GM23338 (cell line): Measurements from ENCODE around the gene IPPK. TPM values are rescaled to one million over a fixed set of nuclear protein-coding genes. Genes with fewer than 3 reads are reported as not detected.

ENCODE experiments used
- ATAC-seq: fragments of 200-7000 bp; cut with Tn5 transposase; 3 replicates; pipeline ENCODE4 v1.9.1; 2020
- DNase-seq: peaks from one replicate; pipeline ENCODE4 v3.0.0-alpha.2; 2015; ENCODE audit warnings: low spot score
- H2AFZ ChIP-seq: fragments of 200-600 bp; sonication (generic); 2 replicates; pipeline ENCODE4 v1.8.0; 2016; ENCODE audit warnings: antibody characterized with exemption, mild to moderate bottlenecking, moderate library complexity
- H3F3A ChIP-seq: fragments of 200-600 bp; sonication (generic); replicated peaks from 2 replicates; pipeline ENCODE4 v1.8.0; 2017; ENCODE audit warnings: antibody characterized with exemption, mixed run types, low read depth
- H3K27ac ChIP-seq: fragments of 200-600 bp; sonication (generic); 2 replicates; pipeline ENCODE4 v1.6.1; 2016; ENCODE audit warnings: low read depth
- H3K27me3 ChIP-seq: fragments of 200-600 bp; sonication (generic); 2 replicates; pipeline ENCODE4 v1.8.0; 2016; ENCODE audit warnings: mild to moderate bottlenecking, mixed run types, moderate library complexity; ENCODE audit not compliant: insufficient read depth
- H3K36me3 ChIP-seq: fragments of 200-600 bp; sonication (generic); 2 replicates; pipeline ENCODE4 v1.8.0; 2016; ENCODE audit warnings: mild to moderate bottlenecking; ENCODE audit not compliant: insufficient read depth
- H3K4me1 ChIP-seq: fragments of 200-600 bp; sonication (generic); 2 replicates; pipeline ENCODE4 v1.8.0; 2016; ENCODE audit warnings: mild to moderate bottlenecking, moderate library complexity; ENCODE audit not compliant: insufficient read depth
- H3K4me2 ChIP-seq: fragments of 200-600 bp; sonication (generic); 2 replicates; pipeline ENCODE4 v1.7.1; 2017; ENCODE audit warnings: mixed run types
- H3K4me3 ChIP-seq: fragments of 200-600 bp; sonication (generic); 2 replicates; pipeline ENCODE4 v1.6.1; 2016; ENCODE audit warnings: mixed run types
- H3K79me2 ChIP-seq: fragments of 200-600 bp; sonication (generic); replicated peaks from 2 replicates; pipeline ENCODE4 v1.8.0; 2017; ENCODE audit warnings: mild to moderate bottlenecking; ENCODE audit not compliant: insufficient read depth
- H3K9me2 ChIP-seq: fragments of 200-600 bp; sonication (generic); 2 replicates; pipeline ENCODE4 v1.8.0; 2017; ENCODE audit not compliant: insufficient read depth
- H4K20me1 ChIP-seq: fragments of 200-600 bp; sonication (generic); replicated peaks from 2 replicates; pipeline ENCODE4 v1.8.0; 2017; ENCODE audit warnings: mild to moderate bottlenecking; ENCODE audit not compliant: insufficient read depth
- H3K27ac Mint-ChIP-seq: 2 replicates; pipeline ENCODE4 v1.8.0; 2020; ENCODE audit warnings: inconsistent platforms, mild to moderate bottlenecking, moderate library complexity, mixed read lengths
- H3K27me3 Mint-ChIP-seq: 3 replicates; pipeline ENCODE4 v1.8.0; 2022; ENCODE audit warnings: low read depth, mild to moderate bottlenecking, moderate library complexity, mixed read lengths, inconsistent platforms; ENCODE audit not compliant: insufficient read depth, poor library complexity
- H3K36me3 Mint-ChIP-seq: 3 replicates; pipeline ENCODE4 v1.8.0; 2021; ENCODE audit warnings: low read depth, mild to moderate bottlenecking, inconsistent platforms, moderate library complexity, mixed read lengths
- H3K4me1 Mint-ChIP-seq: 3 replicates; pipeline ENCODE4 v1.8.0; 2020; ENCODE audit warnings: mild to moderate bottlenecking, inconsistent platforms, mixed read lengths
- H3K4me3 Mint-ChIP-seq: 3 replicates; pipeline ENCODE4 v1.8.0; 2021; ENCODE audit warnings: moderate library complexity, mild to moderate bottlenecking, inconsistent platforms, mixed read lengths
- H3K9me3 Mint-ChIP-seq: 3 replicates; pipeline ENCODE4 v1.8.0; 2020; ENCODE audit warnings: moderate library complexity, mild to moderate bottlenecking, inconsistent platforms, mixed read lengths
- CREB1 ChIP-seq: fragments of 250-450 bp; sonication (Bioruptor Pico); IDR thresholded peaks from 2 replicates; pipeline ENCODE4 v1.5.0; 2020; ENCODE audit warnings: low read depth, mild to moderate bottlenecking, moderate library complexity
- EZH2 ChIP-seq: fragments of 200-600 bp; sonication (generic); IDR thresholded peaks from one replicate; pipeline ENCODE4 v1.8.0; 2017; ENCODE audit warnings: antibody characterized with exemption, mild to moderate bottlenecking, low read depth; ENCODE audit not compliant: unreplicated experiment
- EZH2phosphoT487 ChIP-seq: fragments of 200-600 bp; sonication (generic); IDR thresholded peaks from one replicate; pipeline ENCODE4 v1.8.1; 2018; ENCODE audit warnings: antibody characterized with exemption; ENCODE audit not compliant: unreplicated experiment
- JUNB ChIP-seq: IDR thresholded peaks from one replicate; pipeline ENCODE4 v1.6.1; 2016; ENCODE audit warnings: antibody characterized with exemption; ENCODE audit not compliant: unreplicated experiment
- NANOG ChIP-seq: IDR thresholded peaks from 2 replicates; pipeline ENCODE4 v1.6.1; 2016; ENCODE audit warnings: antibody characterized with exemption, borderline replicate concordance
- POLR2AphosphoS5 ChIP-seq: IDR thresholded peaks from 2 replicates; pipeline ENCODE4 v1.6.1; 2016; ENCODE audit warnings: antibody characterized with exemption, low read depth
- STAT1 ChIP-seq: IDR thresholded peaks from one replicate; pipeline ENCODE4 v1.6.1; 2016; ENCODE audit warnings: antibody characterized with exemption; ENCODE audit not compliant: unreplicated experiment
- ZNF114 ChIP-seq: fragments of 250-450 bp; sonication (Bioruptor Pico); IDR thresholded peaks from 2 replicates; pipeline ENCODE4 v1.5.0; 2020; ENCODE audit warnings: mild to moderate bottlenecking, moderate library complexity
- ZNF331 ChIP-seq: fragments of 250-450 bp; sonication (Bioruptor Pico); IDR thresholded peaks from 2 replicates; pipeline ENCODE4 v1.5.0; 2020; ENCODE audit warnings: low read depth, mild to moderate bottlenecking, moderate library complexity
- polyA plus RNA-seq: library from polyadenylated mRNA; unstranded; fragments of >200 nt; fragmentation: Nextera tagmentation; extraction: Ambion mirVana; gene quantifications from 2 replicates; pipeline ENCODE4 v1.2.1, GENCODE V29; 2016
- total RNA-seq: library from RNA; depleted of rRNA; stranded (reverse); fragments of >200 nt; shearing (Covaris generic); gene quantifications from 2 replicates; pipeline ENCODE4 v1.2.3, GENCODE V29; 2014
- TF ChIP-seq, protein P1 (sequence below): fragments of 250-450 bp; sonication (Bioruptor Pico); IDR thresholded peaks from 2 replicates; pipeline ENCODE4 v1.5.0; 2020; ENCODE audit warnings: mild to moderate bottlenecking, moderate library complexity
- TF ChIP-seq, protein P2 (sequence below): IDR thresholded peaks from one replicate; pipeline ENCODE4 v1.6.1; 2018; ENCODE audit warnings: antibody characterized with exemption; ENCODE audit not compliant: unreplicated experiment
- TF ChIP-seq, protein P3 (sequence below), 2 experiments: fragments of 200-600 bp in 1 of 2; sonication (generic) in 1 of 2; conservative IDR thresholded peaks; 2 replicates each; pipeline versions ENCODE4 v1.5.1 to v1.6.1; 2016 to 2017; ENCODE audit warnings: antibody characterized with exemption in 2 of 2, low read depth in 2 of 2, mild to moderate bottlenecking in 2 of 2, moderate library complexity in 1 of 2
- TF ChIP-seq, protein P4 (sequence below): IDR thresholded peaks from 2 replicates; pipeline ENCODE4 v1.6.1; 2016; ENCODE audit warnings: antibody characterized with exemption

IPPK gene
- total and polyA plus RNA-seq, 2 experiments from 2014 or later: 6.5 to 17.5 TPM

DNA sequence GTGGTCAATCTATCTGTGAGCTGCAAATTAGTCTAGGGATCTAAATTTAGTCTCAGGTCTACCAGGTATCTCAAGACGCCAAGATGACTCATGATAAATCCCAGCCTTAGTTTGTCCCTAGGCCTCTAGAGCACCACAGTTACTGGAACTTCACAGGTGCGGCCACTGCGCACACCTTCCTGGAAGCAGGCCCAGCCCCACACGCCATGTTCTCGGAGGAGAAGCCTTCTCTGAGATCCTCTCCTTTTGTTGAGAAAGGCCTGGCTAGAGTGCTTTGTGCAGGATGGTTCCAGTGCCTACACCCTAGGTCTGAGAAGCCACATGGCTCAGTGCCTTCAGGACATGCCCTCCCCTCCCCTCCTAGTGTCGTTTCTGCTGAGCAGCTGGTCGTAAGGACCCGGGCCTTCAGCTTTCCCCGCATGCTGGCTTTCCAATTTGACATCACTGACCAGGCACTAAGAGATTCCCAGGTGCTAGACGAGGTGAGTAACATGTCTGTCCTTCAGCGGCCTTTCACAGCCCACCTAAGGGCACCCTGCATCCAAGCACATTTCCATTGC, 51.9 kb downstream of the IPPK start:
- no peaks in the 10 kb centered on the region for H3K27me3 Mint-ChIP-seq
- no peak overlapping the region for H2AFZ ChIP-seq
- no peaks in the 10 kb centered on the region for H3K27me3 ChIP-seq
- H3K9me3 Mint-ChIP-seq: no peaks in the 10 kb centered on the region; the same call in 2 of the 3 replicates
- no peak overlapping the region for H3K4me2 ChIP-seq
- H3K27ac Mint-ChIP-seq: peak overlapping the region; percentile 56; the same call in 1 of the 2 replicates
- peaks cover 12% of the 10 kb centered on the region; the same call in 2 of the 3 replicates for H3K36me3 Mint-ChIP-seq
- H3K4me3 Mint-ChIP-seq: no peak overlapping the region
- TF ChIP-seq, protein P1, sequence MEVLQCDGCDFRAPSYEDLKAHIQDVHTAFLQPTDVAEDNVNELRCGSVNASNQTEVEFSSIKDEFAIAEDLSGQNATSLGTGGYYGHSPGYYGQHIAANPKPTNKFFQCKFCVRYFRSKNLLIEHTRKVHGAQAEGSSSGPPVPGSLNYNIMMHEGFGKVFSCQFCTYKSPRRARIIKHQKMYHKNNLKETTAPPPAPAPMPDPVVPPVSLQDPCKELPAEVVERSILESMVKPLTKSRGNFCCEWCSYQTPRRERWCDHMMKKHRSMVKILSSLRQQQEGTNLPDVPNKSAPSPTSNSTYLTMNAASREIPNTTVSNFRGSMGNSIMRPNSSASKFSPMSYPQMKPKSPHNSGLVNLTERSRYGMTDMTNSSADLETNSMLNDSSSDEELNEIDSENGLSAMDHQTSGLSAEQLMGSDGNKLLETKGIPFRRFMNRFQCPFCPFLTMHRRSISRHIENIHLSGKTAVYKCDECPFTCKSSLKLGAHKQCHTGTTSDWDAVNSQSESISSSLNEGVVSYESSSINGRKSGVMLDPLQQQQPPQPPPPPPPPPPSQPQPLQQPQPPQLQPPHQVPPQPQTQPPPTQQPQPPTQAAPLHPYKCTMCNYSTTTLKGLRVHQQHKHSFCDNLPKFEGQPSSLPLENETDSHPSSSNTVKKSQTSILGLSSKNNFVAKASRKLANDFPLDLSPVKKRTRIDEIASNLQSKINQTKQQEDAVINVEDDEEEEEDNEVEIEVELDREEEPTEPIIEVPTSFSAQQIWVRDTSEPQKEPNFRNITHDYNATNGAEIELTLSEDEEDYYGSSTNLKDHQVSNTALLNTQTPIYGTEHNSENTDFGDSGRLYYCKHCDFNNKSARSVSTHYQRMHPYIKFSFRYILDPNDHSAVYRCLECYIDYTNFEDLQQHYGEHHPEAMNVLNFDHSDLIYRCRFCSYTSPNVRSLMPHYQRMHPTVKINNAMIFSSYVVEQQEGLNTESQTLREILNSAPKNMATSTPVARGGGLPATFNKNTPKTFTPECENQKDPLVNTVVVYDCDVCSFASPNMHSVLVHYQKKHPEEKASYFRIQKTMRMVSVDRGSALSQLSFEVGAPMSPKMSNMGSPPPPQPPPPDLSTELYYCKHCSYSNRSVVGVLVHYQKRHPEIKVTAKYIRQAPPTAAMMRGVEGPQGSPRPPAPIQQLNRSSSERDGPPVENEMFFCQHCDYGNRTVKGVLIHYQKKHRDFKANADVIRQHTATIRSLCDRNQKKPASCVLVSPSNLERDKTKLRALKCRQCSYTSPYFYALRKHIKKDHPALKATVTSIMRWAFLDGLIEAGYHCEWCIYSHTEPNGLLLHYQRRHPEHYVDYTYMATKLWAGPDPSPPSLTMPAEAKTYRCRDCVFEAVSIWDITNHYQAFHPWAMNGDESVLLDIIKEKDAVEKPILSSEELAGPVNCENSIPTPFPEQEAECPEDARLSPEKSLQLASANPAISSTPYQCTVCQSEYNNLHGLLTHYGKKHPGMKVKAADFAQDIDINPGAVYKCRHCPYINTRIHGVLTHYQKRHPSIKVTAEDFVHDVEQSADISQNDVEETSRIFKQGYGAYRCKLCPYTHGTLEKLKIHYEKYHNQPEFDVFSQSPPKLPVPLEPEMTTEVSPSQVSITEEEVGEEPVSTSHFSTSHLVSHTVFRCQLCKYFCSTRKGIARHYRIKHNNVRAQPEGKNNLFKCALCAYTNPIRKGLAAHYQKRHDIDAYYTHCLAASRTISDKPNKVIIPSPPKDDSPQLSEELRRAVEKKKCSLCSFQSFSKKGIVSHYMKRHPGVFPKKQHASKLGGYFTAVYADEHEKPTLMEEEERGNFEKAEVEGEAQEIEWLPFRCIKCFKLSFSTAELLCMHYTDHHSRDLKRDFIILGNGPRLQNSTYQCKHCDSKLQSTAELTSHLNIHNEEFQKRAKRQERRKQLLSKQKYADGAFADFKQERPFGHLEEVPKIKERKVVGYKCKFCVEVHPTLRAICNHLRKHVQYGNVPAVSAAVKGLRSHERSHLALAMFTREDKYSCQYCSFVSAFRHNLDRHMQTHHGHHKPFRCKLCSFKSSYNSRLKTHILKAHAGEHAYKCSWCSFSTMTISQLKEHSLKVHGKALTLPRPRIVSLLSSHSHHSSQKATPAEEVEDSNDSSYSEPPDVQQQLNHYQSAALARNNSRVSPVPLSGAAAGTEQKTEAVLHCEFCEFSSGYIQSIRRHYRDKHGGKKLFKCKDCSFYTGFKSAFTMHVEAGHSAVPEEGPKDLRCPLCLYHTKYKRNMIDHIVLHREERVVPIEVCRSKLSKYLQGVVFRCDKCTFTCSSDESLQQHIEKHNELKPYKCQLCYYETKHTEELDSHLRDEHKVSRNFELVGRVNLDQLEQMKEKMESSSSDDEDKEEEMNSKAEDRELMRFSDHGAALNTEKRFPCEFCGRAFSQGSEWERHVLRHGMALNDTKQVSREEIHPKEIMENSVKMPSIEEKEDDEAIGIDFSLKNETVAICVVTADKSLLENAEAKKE (CRISPR knock-in tag): no peak
- TF ChIP-seq POLR2AphosphoS5 (no peak), JUNB (no peak), ZNF114 (no peak), EZH2 (no peak), CREB1 (no peak), ZNF331 (CRISPR knock-in tag) (no peak), NANOG (no peak), STAT1 (no peak), EZH2phosphoT487 (no peak)
- TF ChIP-seq, protein P2, sequence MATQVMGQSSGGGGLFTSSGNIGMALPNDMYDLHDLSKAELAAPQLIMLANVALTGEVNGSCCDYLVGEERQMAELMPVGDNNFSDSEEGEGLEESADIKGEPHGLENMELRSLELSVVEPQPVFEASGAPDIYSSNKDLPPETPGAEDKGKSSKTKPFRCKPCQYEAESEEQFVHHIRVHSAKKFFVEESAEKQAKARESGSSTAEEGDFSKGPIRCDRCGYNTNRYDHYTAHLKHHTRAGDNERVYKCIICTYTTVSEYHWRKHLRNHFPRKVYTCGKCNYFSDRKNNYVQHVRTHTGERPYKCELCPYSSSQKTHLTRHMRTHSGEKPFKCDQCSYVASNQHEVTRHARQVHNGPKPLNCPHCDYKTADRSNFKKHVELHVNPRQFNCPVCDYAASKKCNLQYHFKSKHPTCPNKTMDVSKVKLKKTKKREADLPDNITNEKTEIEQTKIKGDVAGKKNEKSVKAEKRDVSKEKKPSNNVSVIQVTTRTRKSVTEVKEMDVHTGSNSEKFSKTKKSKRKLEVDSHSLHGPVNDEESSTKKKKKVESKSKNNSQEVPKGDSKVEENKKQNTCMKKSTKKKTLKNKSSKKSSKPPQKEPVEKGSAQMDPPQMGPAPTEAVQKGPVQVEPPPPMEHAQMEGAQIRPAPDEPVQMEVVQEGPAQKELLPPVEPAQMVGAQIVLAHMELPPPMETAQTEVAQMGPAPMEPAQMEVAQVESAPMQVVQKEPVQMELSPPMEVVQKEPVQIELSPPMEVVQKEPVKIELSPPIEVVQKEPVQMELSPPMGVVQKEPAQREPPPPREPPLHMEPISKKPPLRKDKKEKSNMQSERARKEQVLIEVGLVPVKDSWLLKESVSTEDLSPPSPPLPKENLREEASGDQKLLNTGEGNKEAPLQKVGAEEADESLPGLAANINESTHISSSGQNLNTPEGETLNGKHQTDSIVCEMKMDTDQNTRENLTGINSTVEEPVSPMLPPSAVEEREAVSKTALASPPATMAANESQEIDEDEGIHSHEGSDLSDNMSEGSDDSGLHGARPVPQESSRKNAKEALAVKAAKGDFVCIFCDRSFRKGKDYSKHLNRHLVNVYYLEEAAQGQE: no peak
- TF ChIP-seq, protein P3, sequence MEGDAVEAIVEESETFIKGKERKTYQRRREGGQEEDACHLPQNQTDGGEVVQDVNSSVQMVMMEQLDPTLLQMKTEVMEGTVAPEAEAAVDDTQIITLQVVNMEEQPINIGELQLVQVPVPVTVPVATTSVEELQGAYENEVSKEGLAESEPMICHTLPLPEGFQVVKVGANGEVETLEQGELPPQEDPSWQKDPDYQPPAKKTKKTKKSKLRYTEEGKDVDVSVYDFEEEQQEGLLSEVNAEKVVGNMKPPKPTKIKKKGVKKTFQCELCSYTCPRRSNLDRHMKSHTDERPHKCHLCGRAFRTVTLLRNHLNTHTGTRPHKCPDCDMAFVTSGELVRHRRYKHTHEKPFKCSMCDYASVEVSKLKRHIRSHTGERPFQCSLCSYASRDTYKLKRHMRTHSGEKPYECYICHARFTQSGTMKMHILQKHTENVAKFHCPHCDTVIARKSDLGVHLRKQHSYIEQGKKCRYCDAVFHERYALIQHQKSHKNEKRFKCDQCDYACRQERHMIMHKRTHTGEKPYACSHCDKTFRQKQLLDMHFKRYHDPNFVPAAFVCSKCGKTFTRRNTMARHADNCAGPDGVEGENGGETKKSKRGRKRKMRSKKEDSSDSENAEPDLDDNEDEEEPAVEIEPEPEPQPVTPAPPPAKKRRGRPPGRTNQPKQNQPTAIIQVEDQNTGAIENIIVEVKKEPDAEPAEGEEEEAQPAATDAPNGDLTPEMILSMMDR (conservative IDR thresholded peaks at IDR 0.05; ENCODE audit: low read depth in 2 of 2): no peak
- TF ChIP-seq, protein P4, sequence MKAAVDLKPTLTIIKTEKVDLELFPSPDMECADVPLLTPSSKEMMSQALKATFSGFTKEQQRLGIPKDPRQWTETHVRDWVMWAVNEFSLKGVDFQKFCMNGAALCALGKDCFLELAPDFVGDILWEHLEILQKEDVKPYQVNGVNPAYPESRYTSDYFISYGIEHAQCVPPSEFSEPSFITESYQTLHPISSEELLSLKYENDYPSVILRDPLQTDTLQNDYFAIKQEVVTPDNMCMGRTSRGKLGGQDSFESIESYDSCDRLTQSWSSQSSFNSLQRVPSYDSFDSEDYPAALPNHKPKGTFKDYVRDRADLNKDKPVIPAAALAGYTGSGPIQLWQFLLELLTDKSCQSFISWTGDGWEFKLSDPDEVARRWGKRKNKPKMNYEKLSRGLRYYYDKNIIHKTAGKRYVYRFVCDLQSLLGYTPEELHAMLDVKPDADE: no peak
- no peaks in the 10 kb centered on the region; the same call in 1 of the 2 replicates for H3K36me3 ChIP-seq
- DNase-seq (no peak), ATAC-seq (no peak)
- no peaks in the 10 kb centered on the region for H3K9me2 ChIP-seq
- H3K4me1 Mint-ChIP-seq: no peaks in the 10 kb centered on the region
- no peaks in the 10 kb centered on the region for H3K79me2 ChIP-seq
- H3F3A ChIP-seq: no peaks in the 10 kb centered on the region
- no peak overlapping the region for H3K4me3 ChIP-seq
- H4K20me1 ChIP-seq: peaks cover 7% of the 10 kb centered on the region
- H3K4me1 ChIP-seq: no peaks in the 10 kb centered on the region
- H3K27ac ChIP-seq: no peak overlapping the region
